ENCODE results near the gene KCNA10.

KCNA10 gene

DNA sequence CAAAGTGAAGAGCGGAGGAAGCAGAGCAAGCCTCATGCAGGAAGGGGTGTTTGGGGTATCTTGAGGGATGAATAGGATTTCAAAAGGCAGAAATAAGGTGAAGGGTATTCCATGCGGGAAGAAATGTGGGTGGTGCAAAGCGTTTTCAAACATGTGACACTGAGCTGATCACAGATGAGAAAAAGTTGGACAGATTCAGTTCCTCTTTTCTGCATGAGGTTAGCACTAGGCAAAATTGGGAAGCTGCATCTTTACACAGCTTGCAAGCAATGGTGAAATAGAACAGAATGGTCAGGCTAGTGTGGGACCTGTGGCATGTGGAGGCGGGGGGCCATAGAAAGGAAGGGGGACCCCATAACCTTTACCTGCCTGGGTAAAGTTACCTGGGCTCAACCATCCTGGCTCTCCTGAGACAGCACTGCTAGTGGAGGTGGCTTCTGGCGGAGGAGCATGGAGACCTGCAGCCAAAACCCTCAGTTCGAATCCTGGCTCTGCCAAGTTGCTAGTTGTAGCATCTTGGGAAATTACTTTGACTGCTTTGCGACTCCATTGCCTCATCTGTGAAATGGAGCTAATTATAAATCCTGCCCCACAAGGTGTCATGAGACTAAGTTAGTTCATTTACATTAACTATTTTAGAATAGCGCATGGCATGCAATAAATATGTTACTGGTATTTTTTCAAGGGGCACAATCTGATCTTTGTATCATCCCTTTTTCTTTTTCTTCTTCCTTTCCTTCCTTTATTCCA, 16.4 kb downstream of the KCNA10 start:
- Histone ChIP-seq H3K4me1 (no peaks in the 10 kb centered on the region), H3K36me3 (no peaks in the 10 kb centered on the region), H3K27me3 (peaks cover 0 to 10% of the 10 kb centered on the region in 2 donors), H3K4me3 (no peak overlapping the region), H3K27ac (no peak overlapping the region), H3K9me3 (no peaks in the 10 kb centered on the region)
- intact Hi-C loops (cut with DNase I; ENCODE audit: low total_unique reads) = no loop called here
- TF ChIP-seq CTCF (IDR thresholded peaks at IDR 0.05) = no peak
- no peak for DNase-seq

DNA sequence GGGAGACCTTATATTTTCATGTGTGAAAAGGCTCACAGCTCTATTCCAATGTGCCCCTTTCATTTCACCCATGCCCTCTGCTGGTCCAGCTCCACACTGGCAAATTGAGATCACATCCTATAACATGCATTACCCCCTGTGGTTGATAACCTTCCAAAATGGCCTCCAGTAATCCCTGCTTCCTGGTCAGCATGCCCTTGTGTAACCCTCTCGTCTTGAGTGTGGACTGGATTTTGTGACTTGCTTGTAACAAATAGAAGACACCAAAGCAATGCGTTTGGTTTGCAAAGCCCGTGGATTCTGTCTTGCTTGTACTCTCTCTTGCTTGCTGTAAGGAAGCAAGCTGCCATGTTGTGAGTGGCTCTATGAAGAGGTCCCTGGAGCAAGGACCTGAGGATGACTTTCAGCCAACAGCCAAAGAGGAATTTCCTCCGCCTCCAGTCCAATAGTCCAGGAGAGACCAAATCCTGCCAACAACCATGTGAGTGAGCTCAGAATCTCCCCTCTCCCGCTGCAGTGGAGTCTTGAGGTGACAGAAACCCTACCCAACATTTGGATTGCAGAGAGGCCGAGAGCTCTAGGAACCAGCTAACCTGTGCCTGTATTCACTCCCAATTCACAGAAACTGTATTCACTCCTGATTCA, 17.4 kb downstream of the KCNA10 start:
- H3K4me3 ChIP-seq = no peak overlapping the region
- no peak overlapping the region for H3K27ac ChIP-seq
- intact Hi-C loops (cut with DNase I; ENCODE audit: low total_unique reads) = no loop called here
- TF ChIP-seq CTCF (IDR thresholded peaks at IDR 0.05) = no peak
- H3K36me3 ChIP-seq = no peaks in the 10 kb centered on the region
- no peak for DNase-seq
- no peaks in the 10 kb centered on the region for H3K4me1 ChIP-seq
- peaks cover 0 to 10% of the 10 kb centered on the region in 2 donors for H3K27me3 ChIP-seq
- no peaks in the 10 kb centered on the region for H3K9me3 ChIP-seq

DNA sequence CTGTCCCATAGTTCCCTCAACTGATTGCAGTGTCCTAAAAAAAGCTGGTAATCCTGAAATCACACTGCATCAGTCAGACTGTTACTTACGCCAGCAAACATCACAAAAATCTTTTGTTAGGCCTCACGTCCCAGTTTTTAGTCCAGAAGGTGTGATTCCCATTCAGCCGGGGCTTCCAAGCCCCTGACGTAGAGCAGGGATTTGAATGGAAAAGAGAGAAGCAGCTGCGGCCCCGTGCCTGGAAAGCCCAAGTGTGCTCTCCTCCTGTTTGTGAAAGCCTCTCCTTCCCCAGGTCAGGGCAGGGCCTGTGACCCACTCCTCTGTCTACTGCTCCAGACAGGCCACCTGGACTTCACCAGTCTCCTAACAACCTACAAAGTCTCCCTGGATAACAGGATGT, 20.7 kb downstream of the KCNA10 start:
- intact Hi-C loops (cut with DNase I; ENCODE audit: low total_unique reads) = no loop called here
- no peak for TF ChIP-seq CTCF (IDR thresholded peaks at IDR 0.05)
- Histone ChIP-seq H3K9me3 (no peaks in the 10 kb centered on the region), H3K27ac (no peak overlapping the region), H3K4me1 (no peaks in the 10 kb centered on the region), H3K36me3 (no peaks in the 10 kb centered on the region), H3K27me3 (peaks cover 0 to 7% of the 10 kb centered on the region in 2 donors), H3K4me3 (no peak overlapping the region)
- DNase-seq = no peak

GRCh38 chr1:110495926-110496600, 22.9 kb downstream of the KCNA10 start:
- Histone ChIP-seq H3K27ac (no peak overlapping the region), H3K4me3 (no peak overlapping the region), H3K9me3 (no peaks in the 10 kb centered on the region), H3K36me3 (no peaks in the 10 kb centered on the region), H3K27me3 (peaks cover 0 to 3% of the 10 kb centered on the region in 2 donors), H3K4me1 (no peaks in the 10 kb centered on the region)
- TF ChIP-seq CTCF (IDR thresholded peaks at IDR 0.05) = peak; percentile 77 to 86
- intact Hi-C loops (cut with DNase I; ENCODE audit: low total_unique reads) = no loop called here
- DNase-seq = peak in 1 of 2 donors; percentile 85

DNA sequence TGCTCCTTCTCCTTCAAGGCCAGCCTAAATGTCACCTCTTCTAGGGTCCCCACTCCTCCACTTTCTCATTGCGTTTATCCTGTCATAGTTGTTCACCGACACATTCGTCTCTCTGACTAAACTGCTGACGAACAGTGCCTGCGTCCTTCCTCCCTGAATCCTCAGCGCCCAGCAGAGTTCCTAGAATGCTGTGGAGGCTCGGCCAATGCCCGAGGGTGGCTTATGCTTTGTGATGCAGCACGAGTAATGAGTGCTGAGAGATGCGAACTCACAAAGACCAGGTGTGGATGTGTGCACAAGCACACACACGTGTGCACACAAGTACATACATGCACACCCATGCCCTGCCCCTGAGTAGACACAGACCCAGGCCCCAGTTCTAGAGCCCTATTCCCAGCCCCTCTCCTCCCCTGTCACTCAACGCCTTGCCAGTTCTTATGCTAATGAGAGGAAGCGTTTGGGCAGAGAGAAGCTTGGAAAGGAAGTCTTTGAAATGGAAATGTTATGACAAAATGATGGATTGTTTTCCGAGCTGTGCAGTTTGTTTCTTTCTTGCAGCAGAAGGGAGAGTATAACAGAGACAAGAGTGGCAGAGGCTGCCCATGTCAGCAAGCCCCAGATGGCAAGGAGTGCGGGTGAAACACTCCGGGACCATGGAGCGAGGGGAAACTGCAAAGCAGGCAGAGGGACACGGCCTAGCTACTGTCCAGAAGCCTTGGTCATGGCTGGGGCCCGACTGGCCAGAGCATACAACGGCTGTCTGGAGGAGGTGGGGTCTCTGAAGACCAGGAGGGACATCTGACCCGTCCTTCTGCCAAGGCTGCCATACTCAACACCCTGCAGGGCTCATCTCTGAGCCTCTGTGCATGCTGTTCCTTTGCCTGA, 24.2 kb downstream of the KCNA10 start:
- Histone ChIP-seq H3K27ac (no peak overlapping the region), H3K9me3 (no peaks in the 10 kb centered on the region), H3K27me3 (peaks cover 0 to 3% of the 10 kb centered on the region in 2 donors), H3K36me3 (no peaks in the 10 kb centered on the region), H3K4me1 (no peaks in the 10 kb centered on the region), H3K4me3 (no peak overlapping the region)
- no peak for DNase-seq
- intact Hi-C loops (cut with DNase I; ENCODE audit: low total_unique reads) = no loop called here
- no peak for TF ChIP-seq CTCF (IDR thresholded peaks at IDR 0.05)
